HepG2 (cell line): ENCODE data around the gene CDYL. TPM values are rescaled to one million over a fixed set of nuclear protein-coding genes. Genes with fewer than 3 reads are reported as not detected.
A peak's percentile ranks its signal among the peaks of the same experiment; 100 is the strongest.

Experiments used
- AGO2 ChIP-seq: fragments of 200-400 bp; formaldehyde crosslinking; optimal IDR thresholded peaks from 2 replicates; pipeline ENCODE3; 2017; ENCODE audit warnings: mild to moderate bottlenecking, low read depth, low read length, moderate library complexity
- ATF7 ChIP-seq, 2 experiments: fragments of 450-650 bp in 1 of 2; sonication (generic) in 1 of 2; formaldehyde crosslinking in 1 of 2; IDR thresholded peaks; 2 replicates each; pipeline versions ENCODE4 v1.4.0 to v1.6.1; 2016 to 2020; ENCODE audit warnings: antibody characterized with exemption in 1 of 2, mild to moderate bottlenecking in 1 of 2, missing genetic modification reagents in 1 of 2
- KAT7 ChIP-seq: IDR thresholded peaks from 2 replicates; pipeline ENCODE4 v1.6.1; 2018; ENCODE audit warnings: borderline replicate concordance, missing compliant biosample characterization
- RFXAP ChIP-seq: sonication (generic); formaldehyde crosslinking; IDR thresholded peaks from 2 replicates; pipeline ENCODE4 v1.4.0; 2020; ENCODE audit warnings: missing genetic modification reagents, borderline replicate concordance
- RXRA ChIP-seq: sonication (generic); formaldehyde crosslinking; IDR thresholded peaks from 2 replicates; pipeline ENCODE4 v1.5.1; 2020; ENCODE audit warnings: missing genetic modification reagents
- SMARCE1 ChIP-seq: fragments of 450-650 bp; IDR thresholded peaks from 2 replicates; pipeline ENCODE4 v1.6.1; 2017; ENCODE audit warnings: borderline replicate concordance
- ZFP62 ChIP-seq: sonication (generic); formaldehyde crosslinking; IDR thresholded peaks from 2 replicates; pipeline ENCODE4 v1.4.0; 2020; ENCODE audit warnings: missing genetic modification reagents
- ZNF256 ChIP-seq: sonication (generic); formaldehyde crosslinking; conservative IDR thresholded peaks from 2 replicates; pipeline ENCODE4 v1.4.0; 2020; ENCODE audit warnings: missing genetic modification reagents
- ZNF34 ChIP-seq: sonication (generic); formaldehyde crosslinking; IDR thresholded peaks from 2 replicates; pipeline ENCODE4 v1.4.0; 2020; ENCODE audit warnings: mild to moderate bottlenecking, missing genetic modification reagents, borderline replicate concordance
- polyA plus RNA-seq, 8 experiments: library from polyadenylated mRNA; depleted of rRNA in 3 of 8; stranded (reverse) in 7 of 8; unstranded in 1 of 8; fragments of >200 nt; fragmentation: Illumina TruSeq in 4 of 8; extraction: Trizol in 4 of 8; gene quantifications; 2 replicates each; pipeline versions ENCODE4 v1.2.1 to v1.2.3, GENCODE V29; 2011 to 2016; ENCODE audit warnings: low read depth in 4 of 8, missing spikeins in 1 of 8, mixed read lengths in 1 of 8; ENCODE audit not compliant: insufficient read depth in 1 of 8
- total RNA-seq, 5 experiments: library from RNA; depleted of rRNA; stranded (reverse); fragments of >200 nt; fragmentation: Illumina TruSeq; extraction: Trizol; gene quantifications; 2 replicates each; pipeline ENCODE4 v1.2.3, GENCODE V29; 2016; ENCODE audit warnings: low read depth in 1 of 5
- TF ChIP-seq, protein P1 (sequence below): sonication (generic); formaldehyde crosslinking; IDR thresholded peaks from 2 replicates; pipeline ENCODE4 v1.4.0; 2020; ENCODE audit warnings: missing genetic modification reagents
- TF ChIP-seq, protein P2 (sequence below): sonication (generic); formaldehyde crosslinking; IDR thresholded peaks from 2 replicates; pipeline ENCODE4 v1.4.0; 2020; ENCODE audit warnings: missing genetic modification reagents
- TF ChIP-seq, protein P3 (sequence below), 2 experiments: sonication (generic) in 1 of 2; formaldehyde crosslinking in 1 of 2; IDR thresholded peaks; 2 replicates each; pipeline versions ENCODE4 v1.5.1 to v1.6.1; 2011 to 2020; ENCODE audit warnings: borderline replicate concordance in 1 of 2, low read depth in 1 of 2, low read length in 1 of 2, mild to moderate bottlenecking in 1 of 2, missing genetic modification reagents in 1 of 2, moderate library complexity in 1 of 2

CDYL gene
- total and polyA plus RNA-seq, 2 of the 13 experiments (the other 11 are each of a cell fraction or from before 2014, with no cell fraction given): 22.8 to 105 TPM

DNA sequence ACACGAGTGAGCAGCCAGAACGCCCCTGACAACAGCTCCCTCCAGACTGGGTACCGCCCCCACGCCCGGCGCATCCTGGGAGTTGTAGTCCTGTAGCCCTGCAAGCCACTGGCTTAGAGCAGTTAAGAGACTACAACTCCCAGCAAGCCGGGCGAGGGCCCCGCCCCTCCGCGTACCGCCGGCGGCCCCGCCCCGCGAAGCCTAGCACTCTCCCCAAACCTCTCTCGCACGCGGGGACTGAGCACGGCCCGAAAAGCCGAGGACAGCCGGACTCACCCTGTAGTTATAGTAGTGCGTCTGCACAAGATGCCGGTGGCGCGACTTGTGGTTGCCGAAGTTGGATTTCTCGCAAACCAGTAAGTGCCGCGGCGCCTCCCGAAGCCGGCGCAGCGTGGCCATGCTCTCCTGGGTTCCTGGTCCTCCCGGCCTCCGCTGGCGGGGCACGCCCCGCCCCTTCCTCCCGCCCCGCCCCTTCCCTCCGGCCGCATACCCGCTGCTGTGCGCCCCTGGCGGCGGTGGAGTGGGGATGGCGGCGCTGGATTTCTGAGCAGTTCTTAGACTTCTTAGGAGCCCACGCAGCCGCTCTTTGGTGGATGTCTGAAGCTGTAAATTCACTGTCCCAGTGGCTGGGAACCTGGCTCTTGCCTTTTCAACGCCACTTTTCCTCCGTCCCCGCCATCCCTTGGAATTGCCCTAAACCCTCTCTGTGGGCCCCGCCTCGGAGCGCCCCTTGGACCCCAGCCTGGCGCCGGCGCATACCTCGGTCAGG is 227.6 kb downstream of the CDYL start, which contains the start of gene RPP40 (continued):
- TF ChIP-seq, protein P1, sequence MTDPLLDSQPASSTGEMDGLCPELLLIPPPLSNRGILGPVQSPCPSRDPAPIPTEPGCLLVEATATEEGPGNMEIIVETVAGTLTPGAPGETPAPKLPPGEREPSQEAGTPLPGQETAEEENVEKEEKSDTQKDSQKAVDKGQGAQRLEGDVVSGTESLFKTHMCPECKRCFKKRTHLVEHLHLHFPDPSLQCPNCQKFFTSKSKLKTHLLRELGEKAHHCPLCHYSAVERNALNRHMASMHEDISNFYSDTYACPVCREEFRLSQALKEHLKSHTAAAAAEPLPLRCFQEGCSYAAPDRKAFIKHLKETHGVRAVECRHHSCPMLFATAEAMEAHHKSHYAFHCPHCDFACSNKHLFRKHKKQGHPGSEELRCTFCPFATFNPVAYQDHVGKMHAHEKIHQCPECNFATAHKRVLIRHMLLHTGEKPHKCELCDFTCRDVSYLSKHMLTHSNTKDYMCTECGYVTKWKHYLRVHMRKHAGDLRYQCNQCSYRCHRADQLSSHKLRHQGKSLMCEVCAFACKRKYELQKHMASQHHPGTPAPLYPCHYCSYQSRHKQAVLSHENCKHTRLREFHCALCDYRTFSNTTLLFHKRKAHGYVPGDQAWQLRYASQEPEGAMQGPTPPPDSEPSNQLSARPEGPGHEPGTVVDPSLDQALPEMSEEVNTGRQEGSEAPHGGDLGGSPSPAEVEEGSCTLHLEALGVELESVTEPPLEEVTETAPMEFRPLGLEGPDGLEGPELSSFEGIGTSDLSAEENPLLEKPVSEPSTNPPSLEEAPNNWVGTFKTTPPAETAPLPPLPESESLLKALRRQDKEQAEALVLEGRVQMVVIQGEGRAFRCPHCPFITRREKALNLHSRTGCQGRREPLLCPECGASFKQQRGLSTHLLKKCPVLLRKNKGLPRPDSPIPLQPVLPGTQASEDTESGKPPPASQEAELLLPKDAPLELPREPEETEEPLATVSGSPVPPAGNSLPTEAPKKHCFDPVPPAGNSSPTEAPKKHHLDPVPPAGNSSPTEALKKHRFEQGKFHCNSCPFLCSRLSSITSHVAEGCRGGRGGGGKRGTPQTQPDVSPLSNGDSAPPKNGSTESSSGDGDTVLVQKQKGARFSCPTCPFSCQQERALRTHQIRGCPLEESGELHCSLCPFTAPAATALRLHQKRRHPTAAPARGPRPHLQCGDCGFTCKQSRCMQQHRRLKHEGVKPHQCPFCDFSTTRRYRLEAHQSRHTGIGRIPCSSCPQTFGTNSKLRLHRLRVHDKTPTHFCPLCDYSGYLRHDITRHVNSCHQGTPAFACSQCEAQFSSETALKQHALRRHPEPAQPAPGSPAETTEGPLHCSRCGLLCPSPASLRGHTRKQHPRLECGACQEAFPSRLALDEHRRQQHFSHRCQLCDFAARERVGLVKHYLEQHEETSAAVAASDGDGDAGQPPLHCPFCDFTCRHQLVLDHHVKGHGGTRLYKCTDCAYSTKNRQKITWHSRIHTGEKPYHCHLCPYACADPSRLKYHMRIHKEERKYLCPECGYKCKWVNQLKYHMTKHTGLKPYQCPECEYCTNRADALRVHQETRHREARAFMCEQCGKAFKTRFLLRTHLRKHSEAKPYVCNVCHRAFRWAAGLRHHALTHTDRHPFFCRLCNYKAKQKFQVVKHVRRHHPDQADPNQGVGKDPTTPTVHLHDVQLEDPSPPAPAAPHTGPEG (CRISPR knock-in tag): peak; percentile 69; the same call in 1 of the 2 replicates
- peak; percentile 14 for TF ChIP-seq AGO2
- 0 out of 2 replicates have a peak, but pooled peaks have one; percentile 66 for TF ChIP-seq ZNF34 (CRISPR knock-in tag)
- TF ChIP-seq SMARCE1: no peak
- TF ChIP-seq ZFP62 (CRISPR knock-in tag): 0 out of 2 replicates have a peak, but pooled peaks have one; percentile 80
- TF ChIP-seq RFXAP (CRISPR knock-in tag): peak; percentile 96
- TF ChIP-seq, protein P2, sequence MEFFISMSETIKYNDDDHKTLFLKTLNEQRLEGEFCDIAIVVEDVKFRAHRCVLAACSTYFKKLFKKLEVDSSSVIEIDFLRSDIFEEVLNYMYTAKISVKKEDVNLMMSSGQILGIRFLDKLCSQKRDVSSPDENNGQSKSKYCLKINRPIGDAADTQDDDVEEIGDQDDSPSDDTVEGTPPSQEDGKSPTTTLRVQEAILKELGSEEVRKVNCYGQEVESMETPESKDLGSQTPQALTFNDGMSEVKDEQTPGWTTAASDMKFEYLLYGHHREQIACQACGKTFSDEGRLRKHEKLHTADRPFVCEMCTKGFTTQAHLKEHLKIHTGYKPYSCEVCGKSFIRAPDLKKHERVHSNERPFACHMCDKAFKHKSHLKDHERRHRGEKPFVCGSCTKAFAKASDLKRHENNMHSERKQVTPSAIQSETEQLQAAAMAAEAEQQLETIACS (CRISPR knock-in tag): peak; percentile 51; the same call in 1 of the 2 replicates
- TF ChIP-seq, protein P3, sequence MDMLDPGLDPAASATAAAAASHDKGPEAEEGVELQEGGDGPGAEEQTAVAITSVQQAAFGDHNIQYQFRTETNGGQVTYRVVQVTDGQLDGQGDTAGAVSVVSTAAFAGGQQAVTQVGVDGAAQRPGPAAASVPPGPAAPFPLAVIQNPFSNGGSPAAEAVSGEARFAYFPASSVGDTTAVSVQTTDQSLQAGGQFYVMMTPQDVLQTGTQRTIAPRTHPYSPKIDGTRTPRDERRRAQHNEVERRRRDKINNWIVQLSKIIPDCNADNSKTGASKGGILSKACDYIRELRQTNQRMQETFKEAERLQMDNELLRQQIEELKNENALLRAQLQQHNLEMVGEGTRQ (IDR thresholded peaks at IDR 0.05; ENCODE audit: low read depth, low read length): no peak
- TF ChIP-seq, protein P3 (CRISPR knock-in tag; IDR thresholded peaks at IDR 0.05; ENCODE audit: borderline replicate concordance): no peak; the same call in 1 of the 2 replicates
- 0 out of 2 replicates have a peak, but pooled peaks have one; percentile 79 for TF ChIP-seq KAT7 (CRISPR knock-in tag)
- TF ChIP-seq RXRA: peak; percentile 53; the same call in 1 of the 2 replicates
- no peak for TF ChIP-seq ATF7 (IDR thresholded peaks at IDR 0.05)
- TF ChIP-seq ATF7 (CRISPR knock-in tag; IDR thresholded peaks at IDR 0.05): 0 out of 2 replicates have a peak, but pooled peaks have one; percentile 29
- TF ChIP-seq ZNF256: peak; percentile 97
